Sigmoid colon (tissue), 7 donors: ENCODE measurements around the gene STPG3. TPM values are rescaled to one million over a fixed set of nuclear protein-coding genes. Genes with fewer than 3 reads are reported as not detected.

ENCODE experiments used
- DNase-seq: peaks from one replicate; pipeline ENCODE4 v3.0.0-alpha.2; 2019
- H3K27ac ChIP-seq, 4 donors: fragments of 200-600 bp; sonication (generic); one replicate each; pipeline ENCODE4 v1.5.1; 2016 to 2019; ENCODE audit warnings: mild to moderate bottlenecking in 1 of 4
- H3K27me3 ChIP-seq, 3 donors: fragments of 200-600 bp; sonication (generic); one replicate each; pipeline ENCODE4 v1.5.1; 2019; ENCODE audit warnings: mild to moderate bottlenecking in 1 of 3
- H3K36me3 ChIP-seq, 4 donors: fragments of 200-600 bp; sonication (generic); one replicate each; pipeline ENCODE4 v1.5.1; 2016 to 2019
- H3K4me1 ChIP-seq, 4 donors: fragments of 200-600 bp; sonication (generic); one replicate each; pipeline ENCODE4 v1.5.1; 2017 to 2019
- H3K4me3 ChIP-seq, 4 donors: fragments of 200-600 bp; sonication (generic); one replicate each; pipeline ENCODE4 v1.5.1; 2017 to 2019; ENCODE audit warnings: mild to moderate bottlenecking in 2 of 4, moderate library complexity in 1 of 4
- H3K9me3 ChIP-seq, 4 donors: fragments of 200-600 bp in 3 of 4; sonication (generic) in 3 of 4; one replicate each; pipeline versions ENCODE4 v1.5.1 to v1.6.1; 2013 to 2019
- CTCF ChIP-seq, 4 experiments: fragments of 450-650 bp in 3 of 4; fragments of 200-600 bp in 1 of 4; IDR thresholded peaks; one replicate each; pipeline ENCODE4 v1.5.1; 2016 to 2019; ENCODE audit warnings: antibody characterized with exemption in 4 of 4, mild to moderate bottlenecking in 3 of 4, moderate library complexity in 2 of 4
- EP300 ChIP-seq, 4 donors: sonication (generic); formaldehyde crosslinking; IDR thresholded peaks; one replicate each; pipeline ENCODE4 v1.6.1; 2017; ENCODE audit warnings: antibody characterized with exemption in 4 of 4
- POLR2A ChIP-seq, 2 donors: fragments of 450-650 bp; IDR thresholded peaks; one replicate each; pipeline ENCODE4 v1.6.1; 2016; ENCODE audit warnings: antibody characterized with exemption in 2 of 2, mild to moderate bottlenecking in 2 of 2, moderate library complexity in 2 of 2
- POLR2AphosphoS5 ChIP-seq, 4 donors: sonication (generic); formaldehyde crosslinking; IDR thresholded peaks; one replicate each; pipeline ENCODE4 v1.6.1; 2017; ENCODE audit warnings: antibody characterized with exemption in 4 of 4
- WGBS, 2 donors: extraction: QIAGEN DNeasy Blood & Tissue Kit; methylation state at CpG; one replicate each; pipeline ENCODE4 v1.1.7; 2013; 5-methylcytosine and 5-hydroxymethylcytosine counted together
- intact Hi-C: fragments of 100-400 bp; cut with DNase I; formaldehyde crosslinking; loops from one replicate; pipeline ENCODE4 v1.15.1; 2023
- polyA plus RNA-seq, 3 donors: library from polyadenylated mRNA; stranded (reverse); fragments of 200-250 nt; gene quantifications; one replicate each; pipeline ENCODE4 v1.2.3, GENCODE V29; 2013
- total RNA-seq, 4 donors: library from RNA; depleted of rRNA; stranded (reverse); fragments of >200 nt; gene quantifications; one replicate each; pipeline ENCODE4 v1.1.0, GENCODE V29; 2016
- donor health status: healthy with polysubstance abuse.
- donor health status: Bipolar disorder and iron deficiency.
- donor health status: healthy.

STPG3 gene
- total and polyA plus RNA-seq, 7 donors: not detected

- Histone ChIP-seq H3K36me3 (no peaks in the 10 kb centered on the region), H3K9me3 (no peaks in the 10 kb centered on the region), H3K27me3 (peaks cover 39 to 76% (median 71%) of the 10 kb centered on the region in 3 donors), H3K4me1 (peaks cover 0 to 20% (median 20%) of the 10 kb centered on the region in 4 donors), H3K27ac (no peak overlapping the region), H3K4me3 (no peak overlapping the region)
- TF ChIP-seq POLR2AphosphoS5 (IDR thresholded peaks at IDR 0.05): no peak
- no peak for TF ChIP-seq POLR2A (IDR thresholded peaks at IDR 0.05)
- TF ChIP-seq CTCF (IDR thresholded peaks at IDR 0.05): no peak
- TF ChIP-seq EP300 (IDR thresholded peaks at IDR 0.05): no peak
- DNase-seq: no peak
- intact Hi-C loops: loop anchor here (10.0 kb wide), 1 partner anchor 231 kb away; no protein-coding TSS in a partner anchor
- WGBS, 2 donors: 6 to 40% methylated on average over 11 of the region's 11 CpGs
Observed at GRCh38 chr9:137294091-137294680, 43.1 kb downstream of the STPG3 start.

- H3K36me3 ChIP-seq: no peaks in the 10 kb centered on the region
- WGBS, 2 donors: 34 to 72% methylated on average over 35 of the region's 35 CpGs
- no peak for DNase-seq
- intact Hi-C loops: loop anchor here (5.0 to 10.0 kb wide), 2 partner anchors 113 to 230 kb away; no protein-coding TSS in a partner anchor
- H3K9me3 ChIP-seq: no peaks in the 10 kb centered on the region
- H3K27ac ChIP-seq: no peak overlapping the region
- H3K4me1 ChIP-seq: peaks cover 0 to 22% (median 20%) of the 10 kb centered on the region in 4 donors
- TF ChIP-seq CTCF (IDR thresholded peaks at IDR 0.05) (no peak), POLR2AphosphoS5 (IDR thresholded peaks at IDR 0.05) (no peak), EP300 (IDR thresholded peaks at IDR 0.05) (no peak), POLR2A (IDR thresholded peaks at IDR 0.05) (no peak)
- peaks cover 45 to 82% (median 77%) of the 10 kb centered on the region in 3 donors for H3K27me3 ChIP-seq
- H3K4me3 ChIP-seq: peak overlapping the region in 2 of 4 donors; percentile 31 to 43
Observed at GRCh38 chr9:137294681-137295237, 43.7 kb downstream of the STPG3 start.

- intact Hi-C loops: loop anchor here (5.0 to 10.0 kb wide), 2 partner anchors 112 to 229 kb away; no protein-coding TSS in a partner anchor
- DNase-seq: no peak
- WGBS, 2 donors: 2 to 5% methylated on average over 76 of the region's 76 CpGs
- Histone ChIP-seq H3K4me3 (peak overlapping the region in 3 of 4 donors; percentile 31 to 43 (median 36)), H3K27me3 (peaks cover 51 to 88% (median 83%) of the 10 kb centered on the region in 3 donors), H3K4me1 (peaks cover 0 to 26% (median 22%) of the 10 kb centered on the region in 4 donors), H3K9me3 (no peaks in the 10 kb centered on the region), H3K36me3 (no peaks in the 10 kb centered on the region), H3K27ac (peak overlapping the region in 1 of 4 donors; percentile 59)
- TF ChIP-seq POLR2A (IDR thresholded peaks at IDR 0.05) (no peak), CTCF (IDR thresholded peaks at IDR 0.05) (peak in 1 of 4 experiments; percentile 52)
Observed at GRCh38 chr9:137295238-137295811, 44.2 kb downstream of the STPG3 start.

GRCh38 chr9:137295849-137296669 lies 45.0 kb downstream of the STPG3 start:
- TF ChIP-seq POLR2AphosphoS5 (IDR thresholded peaks at IDR 0.05): no peak
- TF ChIP-seq POLR2A (IDR thresholded peaks at IDR 0.05): peak in 1 of 2 donors; percentile 30
- peak overlapping the region in 3 of 4 donors; percentile 31 to 43 (median 36) for H3K4me3 ChIP-seq
- 2 to 12% methylated on average over 78 of the region's 78 CpGs for WGBS, 2 donors
- no peaks in the 10 kb centered on the region for H3K36me3 ChIP-seq
- intact Hi-C loops: loop anchor here (5.0 to 10.0 kb wide), 2 partner anchors 111 to 229 kb away; no protein-coding TSS in a partner anchor
- H3K4me1 ChIP-seq: peaks cover 0 to 34% (median 30%) of the 10 kb centered on the region in 4 donors
- H3K27ac ChIP-seq: peak overlapping the region; percentile 34 to 66 (median 62)
- H3K9me3 ChIP-seq: no peaks in the 10 kb centered on the region
- H3K27me3 ChIP-seq: peaks cover 57 to 95% (median 90%) of the 10 kb centered on the region in 3 donors
- DNase-seq: no peak
